SH-SY5Y (cell line): ENCODE measurements around the gene SDK1.

ENCODE experiments used
- GATA2 ChIP-seq: IDR thresholded peaks from 2 replicates; pipeline ENCODE4 v1.6.1; 2011; ENCODE audit warnings: mild to moderate bottlenecking, low read depth, low read length
- GATA3 ChIP-seq: IDR thresholded peaks from 2 replicates; pipeline ENCODE4 v1.6.1; 2011; ENCODE audit warnings: low read depth, mild to moderate bottlenecking, low read length, moderate library complexity

- no peak for TF ChIP-seq GATA3
- no peak for TF ChIP-seq GATA2
Observed at GRCh38 chr7:4274286-4274685, 973.2 kb downstream of the SDK1 start.
